Loucy (cell line): ENCODE results near the gene EME2.

ENCODE experiments used
- H2AFZ ChIP-seq: fragments of 200-600 bp; sonication (generic); 2 replicates; pipeline ENCODE4 v1.6.0; 2016; ENCODE audit warnings: antibody characterized with exemption, mild to moderate bottlenecking, low read length, moderate library complexity
- H3F3A ChIP-seq: fragments of 200-600 bp; 2 replicates; pipeline ENCODE4 v1.6.0; 2016; ENCODE audit warnings: antibody characterized with exemption, low read depth, mild to moderate bottlenecking
- H3K27me3 ChIP-seq: fragments of 200-600 bp; sonication (generic); 2 replicates; pipeline ENCODE4 v1.6.1; 2014; ENCODE audit warnings: low read length, mild to moderate bottlenecking; ENCODE audit not compliant: insufficient read depth, poor library complexity, severe bottlenecking
- H3K36me3 ChIP-seq: fragments of 200-600 bp; sonication (generic); 2 replicates; pipeline ENCODE4 v1.6.1; 2016; ENCODE audit warnings: low read length; ENCODE audit not compliant: insufficient read depth
- H3K4me1 ChIP-seq: fragments of 200-600 bp; sonication (generic); 2 replicates; pipeline ENCODE4 v1.5.1; 2014; ENCODE audit warnings: low read length, mild to moderate bottlenecking; ENCODE audit not compliant: insufficient read depth, poor library complexity, severe bottlenecking
- H3K4me2 ChIP-seq: fragments of 200-600 bp; sonication (generic); 2 replicates; pipeline ENCODE4 v1.6.0; 2014; ENCODE audit warnings: antibody characterized with exemption, low read length, low read depth, mild to moderate bottlenecking; ENCODE audit not compliant: poor library complexity, severe bottlenecking
- H3K4me3 ChIP-seq: fragments of 200-600 bp; sonication (generic); 2 replicates; pipeline ENCODE4 v1.5.1; 2014; ENCODE audit warnings: low read length, mild to moderate bottlenecking, mixed read lengths; ENCODE audit not compliant: poor library complexity, severe bottlenecking
- H3K79me2 ChIP-seq: fragments of 200-600 bp; sonication (generic); 2 replicates; pipeline ENCODE4 v1.6.1; 2014; ENCODE audit warnings: low read length; ENCODE audit not compliant: insufficient read depth
- H3K9ac ChIP-seq: fragments of 200-600 bp; sonication (generic); 2 replicates; pipeline ENCODE4 v1.6.0; 2014; ENCODE audit warnings: mild to moderate bottlenecking, low read depth, low read length, moderate library complexity; ENCODE audit not compliant: poor library complexity, severe bottlenecking
- H3K9me2 ChIP-seq: fragments of 200-600 bp; sonication (generic); replicated peaks from 2 replicates; pipeline ENCODE4 v1.6.1; 2016; ENCODE audit warnings: low read depth, low read length, mixed read lengths
- H3K9me3 ChIP-seq: fragments of 200-600 bp; sonication (generic); 2 replicates; pipeline ENCODE4 v1.6.1; 2014; ENCODE audit warnings: mild to moderate bottlenecking, antibody characterized with exemption, low read length, low read depth; ENCODE audit not compliant: insufficient read depth
- H4K20me1 ChIP-seq: fragments of 200-600 bp; sonication (generic); 2 replicates; pipeline ENCODE4 v1.6.0; 2014; ENCODE audit warnings: antibody characterized with exemption, low read length, mild to moderate bottlenecking; ENCODE audit not compliant: insufficient read depth, poor library complexity, severe bottlenecking
- EZH2phosphoT487 ChIP-seq: fragments of 200-600 bp; IDR thresholded peaks from 2 replicates; pipeline ENCODE4 v1.6.1; 2018; ENCODE audit warnings: antibody characterized with exemption, mild to moderate bottlenecking, moderate library complexity, borderline replicate concordance
- TF ChIP-seq, protein P1 (sequence below): fragments of 200-600 bp; sonication (generic); conservative IDR thresholded peaks from 2 replicates; pipeline ENCODE4 v1.5.1; 2014; ENCODE audit warnings: mild to moderate bottlenecking, antibody characterized with exemption, low read length

Gene EME2

GRCh38 chr16:1768767-1769401, 3.7 kb upstream of the EME2 start:
- Histone ChIP-seq H3K4me2 (no peak overlapping the region), H3K9ac (no peak overlapping the region), H2AFZ (no peak overlapping the region), H3K36me3 (no peaks in the 10 kb centered on the region), H3K79me2 (peaks cover 14% of the 10 kb centered on the region; the same call in 1 of the 2 replicates), H3K9me2 (no peaks in the 10 kb centered on the region), H4K20me1 (peaks cover 4% of the 10 kb centered on the region), H3F3A (no peaks in the 10 kb centered on the region), H3K27me3 (no peaks in the 10 kb centered on the region), H3K4me3 (no peak overlapping the region), H3K4me1 (no peaks in the 10 kb centered on the region), H3K9me3 (no peaks in the 10 kb centered on the region)
- TF ChIP-seq EZH2phosphoT487: no peak
- TF ChIP-seq, protein P1, sequence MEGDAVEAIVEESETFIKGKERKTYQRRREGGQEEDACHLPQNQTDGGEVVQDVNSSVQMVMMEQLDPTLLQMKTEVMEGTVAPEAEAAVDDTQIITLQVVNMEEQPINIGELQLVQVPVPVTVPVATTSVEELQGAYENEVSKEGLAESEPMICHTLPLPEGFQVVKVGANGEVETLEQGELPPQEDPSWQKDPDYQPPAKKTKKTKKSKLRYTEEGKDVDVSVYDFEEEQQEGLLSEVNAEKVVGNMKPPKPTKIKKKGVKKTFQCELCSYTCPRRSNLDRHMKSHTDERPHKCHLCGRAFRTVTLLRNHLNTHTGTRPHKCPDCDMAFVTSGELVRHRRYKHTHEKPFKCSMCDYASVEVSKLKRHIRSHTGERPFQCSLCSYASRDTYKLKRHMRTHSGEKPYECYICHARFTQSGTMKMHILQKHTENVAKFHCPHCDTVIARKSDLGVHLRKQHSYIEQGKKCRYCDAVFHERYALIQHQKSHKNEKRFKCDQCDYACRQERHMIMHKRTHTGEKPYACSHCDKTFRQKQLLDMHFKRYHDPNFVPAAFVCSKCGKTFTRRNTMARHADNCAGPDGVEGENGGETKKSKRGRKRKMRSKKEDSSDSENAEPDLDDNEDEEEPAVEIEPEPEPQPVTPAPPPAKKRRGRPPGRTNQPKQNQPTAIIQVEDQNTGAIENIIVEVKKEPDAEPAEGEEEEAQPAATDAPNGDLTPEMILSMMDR: no peak

DNA sequence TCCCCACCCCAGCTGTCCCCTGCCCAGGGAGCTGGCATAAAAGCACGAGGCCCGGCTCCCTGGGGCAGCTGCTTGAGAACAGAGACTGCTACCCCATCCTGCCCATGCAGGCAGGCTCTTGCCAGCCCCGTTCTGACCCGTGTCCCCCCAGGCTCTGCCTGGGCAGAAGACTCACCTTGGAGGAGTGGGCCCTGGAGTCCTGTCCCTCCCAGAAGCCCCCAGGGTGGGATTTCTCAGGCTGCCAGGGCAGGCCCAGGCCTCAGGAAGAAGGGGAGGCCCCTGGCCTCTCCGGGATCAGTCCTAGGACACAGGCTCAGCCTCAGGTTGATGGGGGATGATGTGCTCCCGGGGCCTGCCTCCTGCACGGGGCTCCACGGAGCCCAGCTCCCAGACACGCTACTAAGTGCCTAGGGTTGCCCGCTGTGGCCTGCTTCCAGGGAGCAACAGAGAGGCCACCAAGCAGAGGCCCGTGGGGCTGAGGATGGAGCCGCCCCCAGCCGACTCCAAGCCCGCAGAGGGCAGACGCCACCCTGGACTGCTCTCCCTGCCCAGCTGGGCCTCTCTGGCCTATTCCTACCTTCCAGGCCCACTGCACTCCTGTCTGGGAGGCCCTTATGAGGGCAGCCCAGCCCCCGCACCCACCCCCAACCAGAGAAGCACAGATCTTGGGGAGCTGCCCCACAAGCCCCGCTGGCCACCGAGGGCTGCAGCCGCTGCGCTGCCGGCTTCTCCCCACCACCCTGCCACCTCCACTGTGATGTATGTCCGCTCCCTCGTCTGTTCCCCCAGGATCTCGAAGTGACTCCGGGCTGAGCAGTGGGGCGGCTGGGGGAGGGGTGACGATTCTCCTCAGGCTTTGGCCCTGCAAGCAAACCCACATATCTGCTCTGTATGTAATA, 3.0 kb upstream of the EME2 start:
- no peak overlapping the region for H2AFZ ChIP-seq
- no peaks in the 10 kb centered on the region for H3K9me3 ChIP-seq
- no peak overlapping the region for H3K4me2 ChIP-seq
- H3K9ac ChIP-seq: no peak overlapping the region
- TF ChIP-seq EZH2phosphoT487: no peak
- TF ChIP-seq, protein P1: no peak
- H3F3A ChIP-seq: no peaks in the 10 kb centered on the region
- no peaks in the 10 kb centered on the region for H3K9me2 ChIP-seq
- no peaks in the 10 kb centered on the region for H3K27me3 ChIP-seq
- H3K36me3 ChIP-seq: no peaks in the 10 kb centered on the region
- H4K20me1 ChIP-seq: peaks cover 10% of the 10 kb centered on the region
- no peaks in the 10 kb centered on the region for H3K4me1 ChIP-seq
- H3K4me3 ChIP-seq: no peak overlapping the region
- H3K79me2 ChIP-seq: peaks cover 22% of the 10 kb centered on the region; the same call in 1 of the 2 replicates

DNA sequence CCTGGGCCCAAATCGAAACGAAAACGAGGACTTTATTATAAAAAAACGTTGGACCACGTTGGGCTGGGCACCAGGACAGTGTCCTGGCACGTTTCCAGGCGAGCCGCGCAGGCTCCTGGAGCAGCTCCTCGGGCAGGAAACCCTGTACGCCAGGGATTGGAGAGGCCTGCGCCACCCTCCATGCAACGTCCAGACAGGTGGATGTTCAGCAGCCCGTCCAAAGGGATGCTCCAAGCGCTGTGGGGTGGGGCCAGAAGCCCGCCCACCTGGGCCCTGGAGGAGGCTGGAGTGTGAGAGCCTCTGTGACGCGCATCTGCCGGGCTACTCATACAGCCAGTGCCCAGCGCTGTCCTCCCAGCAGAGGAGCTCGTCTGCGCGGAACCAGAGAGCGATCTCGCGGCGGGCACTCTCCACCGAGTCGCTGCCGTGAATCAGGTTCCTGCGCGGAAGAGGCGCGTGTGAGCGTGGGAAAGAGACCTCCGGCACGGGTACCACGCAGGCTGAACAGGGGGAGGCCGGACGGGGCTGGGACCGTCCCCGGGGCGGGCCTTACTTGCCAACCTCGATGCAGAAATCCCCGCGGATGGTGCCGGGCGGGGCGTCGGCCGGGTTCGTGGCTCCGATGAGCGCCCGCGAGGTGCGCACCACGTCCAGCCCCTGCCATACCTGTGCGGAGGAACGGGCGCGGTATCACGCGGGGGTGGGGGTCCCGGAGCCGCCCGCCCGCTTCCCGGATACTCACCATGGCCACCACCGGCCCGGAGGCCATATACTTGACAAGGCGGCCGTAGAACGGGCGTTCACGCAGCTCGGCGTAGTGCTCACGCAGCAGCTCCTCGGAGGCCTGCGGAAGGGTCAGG, 2.1 kb upstream of the EME2 start:
- peak overlapping the region; percentile 86 for H3K9ac ChIP-seq
- H3K4me1 ChIP-seq: no peaks in the 10 kb centered on the region
- peak overlapping the region; percentile 95 for H3K4me3 ChIP-seq
- no peaks in the 10 kb centered on the region for H3K36me3 ChIP-seq
- H3K27me3 ChIP-seq: no peaks in the 10 kb centered on the region
- H4K20me1 ChIP-seq: peaks cover 10% of the 10 kb centered on the region
- H3K4me2 ChIP-seq: peak overlapping the region; percentile 85
- no peaks in the 10 kb centered on the region for H3K9me2 ChIP-seq
- no peaks in the 10 kb centered on the region for H3F3A ChIP-seq
- no peak overlapping the region for H2AFZ ChIP-seq
- peaks cover 23% of the 10 kb centered on the region; the same call in 1 of the 2 replicates for H3K79me2 ChIP-seq
- no peak for TF ChIP-seq EZH2phosphoT487
- TF ChIP-seq, protein P1: no peak
- H3K9me3 ChIP-seq: no peaks in the 10 kb centered on the region
